Keratinocyte (primary cell): ENCODE measurements around the gene LRRTM2. TPM values are rescaled to one million over a fixed set of nuclear protein-coding genes. Genes with fewer than 3 reads are reported as not detected.

Experiments used
- DNase-seq: peaks from one replicate; pipeline ENCODE4 v3.0.0-alpha.2; 2011; ENCODE audit warnings: low read depth, missing footprints, low spot score
- FAIRE-seq: peaks from 2 replicates; lab custom pipeline; 2011; peaks lifted over from hg19 to GRCh38; lab: Jason Lieb, UNC
- H2AFZ ChIP-seq: 2 replicates; pipeline ENCODE4 v1.6.0; 2012; ENCODE audit warnings: low read length, control low read depth, inconsistent platforms; ENCODE audit not compliant: control insufficient read depth
- H3K27ac ChIP-seq: 2 replicates; pipeline ENCODE4 v1.5.1; 2011; ENCODE audit warnings: low read length; ENCODE audit not compliant: control insufficient read depth, insufficient read depth
- H3K27me3 ChIP-seq: 3 replicates; pipeline ENCODE4 v1.6.0; 2011; ENCODE audit warnings: low read length; ENCODE audit not compliant: control insufficient read depth, insufficient read depth; ENCODE audit errors: extremely low read depth
- H3K36me3 ChIP-seq, 2 experiments: 2 replicates in 1 of 2; 3 replicates in 1 of 2; pipeline ENCODE4 v1.5.1; 2011; ENCODE audit warnings: low read length in 2 of 2, mild to moderate bottlenecking in 1 of 2; ENCODE audit not compliant: control insufficient read depth in 2 of 2, insufficient read depth in 2 of 2; ENCODE audit errors: extremely low read depth in 1 of 2
- H3K4me1 ChIP-seq: 3 replicates; pipeline ENCODE4 v1.5.1; 2011; ENCODE audit warnings: low read length; ENCODE audit not compliant: control insufficient read depth, insufficient read depth; ENCODE audit errors: extremely low read depth
- H3K4me2 ChIP-seq: 3 replicates; pipeline ENCODE4 v1.6.0; 2011; ENCODE audit warnings: low read depth, low read length; ENCODE audit not compliant: control insufficient read depth, insufficient read depth; ENCODE audit errors: extremely low read depth
- H3K4me3 ChIP-seq, 3 experiments: fragments of 200-600 bp in 1 of 3; sonication (generic) in 1 of 3; 2 replicates in 2 of 3; 3 replicates in 1 of 3; pipeline ENCODE4 v1.5.1; 2011 to 2016; ENCODE audit warnings: low read length in 3 of 3, mild to moderate bottlenecking in 3 of 3, control low read depth in 2 of 3, inconsistent platforms in 1 of 3, low read depth in 1 of 3, mixed read lengths in 1 of 3, mixed run types in 1 of 3, moderate library complexity in 1 of 3; ENCODE audit not compliant: control insufficient read depth in 2 of 3, insufficient read depth in 2 of 3; ENCODE audit errors: extremely low read depth in 1 of 3
- H3K79me2 ChIP-seq: 2 replicates; pipeline ENCODE4 v1.6.0; 2012; ENCODE audit warnings: low read length; ENCODE audit not compliant: control insufficient read depth, insufficient read depth
- H3K9ac ChIP-seq: 3 replicates; pipeline ENCODE4 v1.6.0; 2011; ENCODE audit warnings: low read length; ENCODE audit not compliant: control insufficient read depth, insufficient read depth; ENCODE audit errors: extremely low read depth
- H3K9me1 ChIP-seq: 3 replicates; pipeline ENCODE4 v1.6.0; 2011; ENCODE audit warnings: low read length; ENCODE audit not compliant: control insufficient read depth, insufficient read depth; ENCODE audit errors: extremely low read depth
- H3K9me3 ChIP-seq: 2 replicates; pipeline ENCODE4 v1.5.1; 2012; ENCODE audit warnings: low read depth, low read length; ENCODE audit not compliant: control insufficient read depth
- H4K20me1 ChIP-seq: 3 replicates; pipeline ENCODE4 v1.6.0; 2011; ENCODE audit warnings: low read length; ENCODE audit not compliant: control insufficient read depth, insufficient read depth; ENCODE audit errors: extremely low read depth
- CTCF ChIP-seq, 3 experiments: IDR thresholded peaks in 1 of 3; conservative IDR thresholded peaks in 1 of 3; optimal IDR thresholded peaks in 1 of 3; 2 replicates in 2 of 3; 3 replicates in 1 of 3; pipeline versions ENCODE3 to v1.5.1; 2011; ENCODE audit warnings: low read length in 3 of 3, mild to moderate bottlenecking in 3 of 3, moderate library complexity in 2 of 3, control low read depth in 1 of 3, inconsistent platforms in 1 of 3; ENCODE audit not compliant: insufficient read depth in 2 of 3; ENCODE audit errors: extremely low read depth in 1 of 3
- EZH2 ChIP-seq: IDR thresholded peaks from one replicate; pipeline ENCODE4 v1.6.1; 2012; ENCODE audit warnings: inconsistent platforms, mild to moderate bottlenecking, low read length, moderate library complexity
- dilution Hi-C: fragments of 300-500 bp; cut with MboI; formaldehyde crosslinking; loops from one replicate; pipeline ENCODE4 v1.7.0; 2020; ENCODE audit warnings: low sequenced_read_pairs; ENCODE audit not compliant: extremely low pct_ligation_motif_present
- polyA plus RNA-seq, 5 experiments: library from polyadenylated mRNA; depleted of rRNA in 3 of 5; stranded (reverse) in 3 of 5; stranded (forward) in 1 of 5; unstranded in 1 of 5; fragments of >200 nt; gene quantifications; 1 replicate in 1 of 5; 2 replicates in 3 of 5; 3 replicates in 1 of 5; pipeline versions ENCODE4 v1.2.1 to v1.2.3, GENCODE V29; 2011 to 2012; ENCODE audit warnings: missing spikeins in 2 of 5, low read depth in 1 of 5, low replicate concordance in 1 of 5

LRRTM2 gene
- polyA plus RNA-seq, 1 donor (not counting 4 experiments of a cell fraction or from before 2014, with no cell fraction given): not detected

GRCh38 chr5:138833726-138834480 lies 41.2 kb downstream of the LRRTM2 start:
- Histone ChIP-seq H3K79me2 (peaks cover 79% of the 10 kb centered on the region), H3K36me3 (peaks cover 12 to 13% of the 10 kb centered on the region in 2 experiments)
- no peak for FAIRE-seq

GRCh38 chr5:138833080-138833479 lies 42.1 kb downstream of the LRRTM2 start:
- peaks cover 13 to 17% of the 10 kb centered on the region in 2 experiments for H3K36me3 ChIP-seq
- FAIRE-seq (no peak), DNase-seq (no peak)
- no peak overlapping the region for H2AFZ ChIP-seq
- H3K9me3 ChIP-seq: no peaks in the 10 kb centered on the region
- H3K4me2 ChIP-seq: no peak overlapping the region
- H3K9me1 ChIP-seq: no peaks in the 10 kb centered on the region
- no peaks in the 10 kb centered on the region for H3K27me3 ChIP-seq
- TF ChIP-seq EZH2: no peak
- no peak for TF ChIP-seq CTCF (optimal IDR thresholded peaks at IDR 0.05 in 1 of 3, IDR thresholded peaks at IDR 0.05 in 1 of 3, conservative IDR thresholded peaks at IDR 0.05 in 1 of 3; ENCODE audit: extremely low read depth in 1 of 3, insufficient read depth in 2 of 3, low read length in 3 of 3)
- no peak overlapping the region for H3K27ac ChIP-seq
- H3K79me2 ChIP-seq: peaks cover 72% of the 10 kb centered on the region
- H3K4me1 ChIP-seq: no peaks in the 10 kb centered on the region
- H4K20me1 ChIP-seq: peaks cover 2% of the 10 kb centered on the region
- no peak overlapping the region for H3K9ac ChIP-seq
- no peak overlapping the region for H3K4me3 ChIP-seq
- dilution Hi-C loops: no loop called here

More at GRCh38 chr5:138833726-138834480, 41.2 kb downstream of the LRRTM2 start:
- dilution Hi-C loops: no loop called here
- no peak overlapping the region for H3K4me3 ChIP-seq
- no peak overlapping the region for H2AFZ ChIP-seq
- peaks cover 2% of the 10 kb centered on the region for H4K20me1 ChIP-seq
- H3K9ac ChIP-seq: no peak overlapping the region
- no peak overlapping the region for H3K4me2 ChIP-seq
- no peaks in the 10 kb centered on the region for H3K27me3 ChIP-seq
- no peaks in the 10 kb centered on the region for H3K9me1 ChIP-seq
- TF ChIP-seq CTCF (optimal IDR thresholded peaks at IDR 0.05 in 1 of 3, IDR thresholded peaks at IDR 0.05 in 1 of 3, conservative IDR thresholded peaks at IDR 0.05 in 1 of 3; ENCODE audit: extremely low read depth in 1 of 3, insufficient read depth in 2 of 3, low read length in 3 of 3) (no peak), EZH2 (no peak)
- H3K9me3 ChIP-seq: no peaks in the 10 kb centered on the region
- no peaks in the 10 kb centered on the region for H3K4me1 ChIP-seq
- H3K27ac ChIP-seq: no peak overlapping the region
- DNase-seq: no peak
